Neuron (in vitro differentiated cells): ENCODE results near the gene MBP.

Experiments
- H2AFZ ChIP-seq: one replicate; pipeline ENCODE4 v1.6.1; 2013; ENCODE audit warnings: low read depth, mild to moderate bottlenecking, inconsistent platforms, low read length, moderate library complexity
- H3K27me3 ChIP-seq: one replicate; pipeline ENCODE4 v1.6.1; 2013; ENCODE audit warnings: low read length; ENCODE audit not compliant: insufficient read depth
- H3K36me3 ChIP-seq: one replicate; pipeline ENCODE4 v1.6.1; 2013; ENCODE audit warnings: low read length; ENCODE audit not compliant: insufficient read depth
- H3K4me1 ChIP-seq: one replicate; pipeline ENCODE4 v1.6.1; 2013; ENCODE audit warnings: low read length; ENCODE audit not compliant: insufficient read depth
- H3K4me3 ChIP-seq: 2 replicates; pipeline ENCODE4 v1.5.1; 2013; ENCODE audit warnings: mild to moderate bottlenecking, low read length, moderate library complexity
- H3K9me3 ChIP-seq: one replicate; pipeline ENCODE4 v1.6.1; 2013; ENCODE audit warnings: low read length

The MBP gene

GRCh38 chr18:76943542-76944339 lies 188.8 kb downstream of the MBP start:
- no peaks in the 10 kb centered on the region for H3K9me3 ChIP-seq
- H2AFZ ChIP-seq = no peak overlapping the region
- no peak overlapping the region for H3K4me3 ChIP-seq
- H3K27me3 ChIP-seq = no peaks in the 10 kb centered on the region
- H3K4me1 ChIP-seq = no peaks in the 10 kb centered on the region
- H3K36me3 ChIP-seq = peaks cover 19% of the 10 kb centered on the region

- H3K4me1 ChIP-seq = no peaks in the 10 kb centered on the region
- no peaks in the 10 kb centered on the region for H3K27me3 ChIP-seq
- H2AFZ ChIP-seq = no peak overlapping the region
- H3K4me3 ChIP-seq = no peak overlapping the region
- peaks cover 28% of the 10 kb centered on the region for H3K36me3 ChIP-seq
- no peaks in the 10 kb centered on the region for H3K9me3 ChIP-seq
Observed at GRCh38 chr18:76941284-76941683, 191.3 kb downstream of the MBP start.

- no peaks in the 10 kb centered on the region for H3K27me3 ChIP-seq
- peaks cover 32% of the 10 kb centered on the region for H3K36me3 ChIP-seq
- H3K9me3 ChIP-seq = no peaks in the 10 kb centered on the region
Observed at GRCh38 chr18:76938619-76939018, 194.0 kb downstream of the MBP start.

GRCh38 chr18:76937597-76937996 lies 195.0 kb downstream of the MBP start:
- no peaks in the 10 kb centered on the region for H3K27me3 ChIP-seq
- H3K4me3 ChIP-seq = no peak overlapping the region
- H2AFZ ChIP-seq = no peak overlapping the region
- H3K36me3 ChIP-seq = peaks cover 35% of the 10 kb centered on the region
- H3K4me1 ChIP-seq = no peaks in the 10 kb centered on the region
- H3K9me3 ChIP-seq = no peaks in the 10 kb centered on the region

More at GRCh38 chr18:76938619-76939018, 194.0 kb downstream of the MBP start:
- no peak overlapping the region for H2AFZ ChIP-seq
- no peaks in the 10 kb centered on the region for H3K4me1 ChIP-seq
- no peak overlapping the region for H3K4me3 ChIP-seq

GRCh38 chr18:76936877-76937276 lies 195.7 kb downstream of the MBP start:
- peaks cover 39% of the 10 kb centered on the region for H3K36me3 ChIP-seq
- H2AFZ ChIP-seq = no peak overlapping the region
- no peak overlapping the region for H3K4me3 ChIP-seq
- no peaks in the 10 kb centered on the region for H3K9me3 ChIP-seq
- H3K4me1 ChIP-seq = no peaks in the 10 kb centered on the region
- H3K27me3 ChIP-seq = no peaks in the 10 kb centered on the region

- Histone ChIP-seq H3K27me3 (no peaks in the 10 kb centered on the region), H2AFZ (no peak overlapping the region), H3K36me3 (peaks cover 39% of the 10 kb centered on the region), H3K9me3 (no peaks in the 10 kb centered on the region), H3K4me3 (no peak overlapping the region), H3K4me1 (no peaks in the 10 kb centered on the region)
Observed at GRCh38 chr18:76935722-76936337, 196.8 kb downstream of the MBP start.

GRCh38 chr18:76932026-76932819 lies 200.4 kb downstream of the MBP start:
- Histone ChIP-seq H3K4me1 (no peaks in the 10 kb centered on the region), H3K4me3 (no peak overlapping the region), H3K27me3 (no peaks in the 10 kb centered on the region), H3K36me3 (peaks cover 41% of the 10 kb centered on the region), H2AFZ (no peak overlapping the region), H3K9me3 (no peaks in the 10 kb centered on the region)

GRCh38 chr18:76931171-76931570 lies 201.4 kb downstream of the MBP start:
- H3K9me3 ChIP-seq = no peaks in the 10 kb centered on the region
- H3K36me3 ChIP-seq = peaks cover 37% of the 10 kb centered on the region
- no peaks in the 10 kb centered on the region for H3K27me3 ChIP-seq
- H3K4me1 ChIP-seq = no peaks in the 10 kb centered on the region
- no peak overlapping the region for H3K4me3 ChIP-seq
- no peak overlapping the region for H2AFZ ChIP-seq
